Mesodermal cell (in vitro differentiated cells): ENCODE measurements around the gene KRT14.
"Not testable (repeated sequence)": the region's sequence is repeated elsewhere in the genome, so short reads cannot be mapped to it uniquely, and the experiment has no call there.

Experiments
- H3K27ac ChIP-seq: 2 replicates; pipeline ENCODE4 v1.7.0; 2013; ENCODE audit warnings: mild to moderate bottlenecking, low read depth, low read length, moderate library complexity; ENCODE audit not compliant: severe bottlenecking
- H3K36me3 ChIP-seq: 2 replicates; pipeline ENCODE4 v1.7.1; 2013; ENCODE audit warnings: mild to moderate bottlenecking, low read length, moderate library complexity; ENCODE audit not compliant: control insufficient read depth, insufficient read depth
- H3K4me1 ChIP-seq: one replicate; pipeline ENCODE4 v1.7.1; 2013; ENCODE audit warnings: mild to moderate bottlenecking, low read length; ENCODE audit not compliant: insufficient read depth, control insufficient read depth, poor library complexity, severe bottlenecking
- H3K4me3 ChIP-seq: 2 replicates; pipeline ENCODE4 v1.7.0; 2013; ENCODE audit warnings: low read length, control low read depth, mild to moderate bottlenecking; ENCODE audit not compliant: insufficient read depth, poor library complexity, severe bottlenecking; ENCODE audit errors: extremely low read depth
- H3K9me3 ChIP-seq: 2 replicates; pipeline ENCODE4 v1.7.1; 2013; ENCODE audit warnings: mild to moderate bottlenecking, low read length, moderate library complexity; ENCODE audit not compliant: control insufficient read depth
- WGBS, 2 experiments: methylation state at CpG; one replicate each; pipeline ENCODE4 v1.1.5; 2013; ENCODE audit warnings: missing lambda C conversion rate in 2 of 2; ENCODE audit not compliant: insufficient coverage in 2 of 2; 5-methylcytosine and 5-hydroxymethylcytosine counted together

KRT14 gene

GRCh38 chr17:41595585-41595984 lies 8.9 kb upstream of the KRT14 start:
- Histone ChIP-seq H3K4me1 (no peaks in the 10 kb centered on the region), H3K36me3 (no peaks in the 10 kb centered on the region), H3K27ac (no peak overlapping the region), H3K9me3 (no peaks in the 10 kb centered on the region), H3K4me3 (no peak overlapping the region)
- WGBS, 2 experiments, result 87 to 94% methylated on average over 5 to 6 of the region's 8 CpGs

- no peaks in the 10 kb centered on the region for H3K9me3 ChIP-seq
- 61 to 66% methylated on average over 3 of the region's 3 CpGs for WGBS, 2 experiments
- no peaks in the 10 kb centered on the region for H3K4me1 ChIP-seq
- no peaks in the 10 kb centered on the region for H3K36me3 ChIP-seq
- H3K27ac ChIP-seq, result no peak overlapping the region
- no peak overlapping the region for H3K4me3 ChIP-seq
Measured at GRCh38 chr17:41594363-41594915, 7.7 kb upstream of the KRT14 start.

- Histone ChIP-seq H3K4me3 (no peak overlapping the region), H3K4me1 (no peaks in the 10 kb centered on the region), H3K9me3 (no peaks in the 10 kb centered on the region), H3K27ac (no peak overlapping the region), H3K36me3 (no peaks in the 10 kb centered on the region)
- 69 to 85% methylated on average over 5 of the region's 8 CpGs for WGBS, 2 experiments
Measured at GRCh38 chr17:41593306-41593981, 6.7 kb upstream of the KRT14 start.

GRCh38 chr17:41592601-41593305 lies 6.1 kb upstream of the KRT14 start:
- H3K36me3 ChIP-seq, result no peaks in the 10 kb centered on the region
- H3K9me3 ChIP-seq, result no peaks in the 10 kb centered on the region
- H3K4me3 ChIP-seq, result no peak overlapping the region
- H3K27ac ChIP-seq, result no peak overlapping the region
- 87 to 96% methylated on average over 8 to 10 of the region's 12 CpGs for WGBS, 2 experiments
- H3K4me1 ChIP-seq, result no peaks in the 10 kb centered on the region

- Histone ChIP-seq H3K9me3 (no peaks in the 10 kb centered on the region), H3K4me1 (no peaks in the 10 kb centered on the region), H3K4me3 (no peak overlapping the region), H3K27ac (no peak overlapping the region), H3K36me3 (no peaks in the 10 kb centered on the region)
- 72 to 100% methylated on average over 1 to 2 of the region's 3 CpGs for WGBS, 2 experiments
Measured at GRCh38 chr17:41589301-41589700, 2.6 kb upstream of the KRT14 start.

- 83% methylated on average over 2 of the region's 8 CpGs; no CpG with 5 or more reads in 1 of the 2 experiments for WGBS, 2 experiments
- Histone ChIP-seq H3K9me3 (no peaks in the 10 kb centered on the region), H3K4me3 (no peak overlapping the region), H3K27ac (no peak overlapping the region), H3K36me3 (no peaks in the 10 kb centered on the region), H3K4me1 (no peaks in the 10 kb centered on the region)
Measured at GRCh38 chr17:41588126-41588810, 1.6 kb upstream of the KRT14 start.

GRCh38 chr17:41585301-41586056 lies 1.2 kb downstream of the KRT14 start:
- H3K9me3 ChIP-seq, result no peaks in the 10 kb centered on the region
- H3K4me3 ChIP-seq, result no peak overlapping the region
- no peaks in the 10 kb centered on the region for H3K4me1 ChIP-seq
- H3K27ac ChIP-seq, result no peak overlapping the region
- 96 to 97% methylated on average over 5 of the region's 5 CpGs for WGBS, 2 experiments
- H3K36me3 ChIP-seq, result no peaks in the 10 kb centered on the region

- not testable (repeated sequence) for H3K27ac ChIP-seq, H3K9me3 ChIP-seq, H3K36me3 ChIP-seq, H3K4me1 ChIP-seq, H3K4me3 ChIP-seq
- WGBS, 2 experiments, result 86 to 95% methylated on average over 7 to 8 of the region's 8 CpGs
Measured at GRCh38 chr17:41584331-41584927, 2.3 kb downstream of the KRT14 start.

GRCh38 chr17:41583137-41584127 lies 3.3 kb downstream of the KRT14 start:
- 89 to 95% methylated on average over 27 to 30 of the region's 33 CpGs for WGBS, 2 experiments
- H3K36me3 ChIP-seq, result no peaks in the 10 kb centered on the region
- H3K9me3 ChIP-seq, result no peaks in the 10 kb centered on the region
- no peak overlapping the region for H3K4me3 ChIP-seq
- peaks cover 2% of the 10 kb centered on the region for H3K4me1 ChIP-seq
- no peak overlapping the region for H3K27ac ChIP-seq
